ENCODE measurements around the gene ASCC2.

DNA sequence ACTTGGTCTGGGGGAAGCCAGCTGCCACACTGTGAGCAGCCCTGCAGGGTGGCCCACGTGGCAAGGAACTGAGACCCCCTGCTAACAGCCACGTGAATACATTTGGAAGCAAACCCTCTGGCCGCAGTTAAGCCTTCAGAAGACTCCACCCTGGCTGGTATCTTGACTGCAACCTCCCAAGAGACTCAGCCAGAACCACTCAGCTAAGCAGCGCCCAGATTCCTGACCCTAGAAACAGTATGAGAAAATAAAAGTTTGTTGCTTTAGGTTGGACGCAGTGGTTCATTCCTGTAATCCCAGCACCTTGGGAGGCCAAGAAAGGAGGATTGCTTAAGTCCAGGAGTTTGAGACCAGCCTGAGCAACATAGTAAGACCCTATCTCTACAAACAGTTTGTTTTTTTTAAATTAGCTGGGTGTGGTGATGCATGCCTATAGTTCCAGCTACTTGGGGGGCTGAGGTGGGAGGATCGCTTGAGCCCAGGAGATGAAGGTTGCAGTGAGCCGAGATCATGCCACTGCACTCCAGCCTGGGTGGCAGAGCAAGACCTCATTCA, 79.9 kb downstream of the ASCC2 start:
- TF ChIP-seq GLIS3 (CRISPR knock-in tag; IDR thresholded peaks at IDR 0.05) (no peak), PPARA (CRISPR knock-in tag; IDR thresholded peaks at IDR 0.05; ENCODE audit: borderline replicate concordance) (no peak), ISL1 (CRISPR knock-in tag; IDR thresholded peaks at IDR 0.05) (no peak), BACH2 (CRISPR knock-in tag; IDR thresholded peaks at IDR 0.05; ENCODE audit: borderline replicate concordance) (no peak)
- TF ChIP-seq, protein P1, sequence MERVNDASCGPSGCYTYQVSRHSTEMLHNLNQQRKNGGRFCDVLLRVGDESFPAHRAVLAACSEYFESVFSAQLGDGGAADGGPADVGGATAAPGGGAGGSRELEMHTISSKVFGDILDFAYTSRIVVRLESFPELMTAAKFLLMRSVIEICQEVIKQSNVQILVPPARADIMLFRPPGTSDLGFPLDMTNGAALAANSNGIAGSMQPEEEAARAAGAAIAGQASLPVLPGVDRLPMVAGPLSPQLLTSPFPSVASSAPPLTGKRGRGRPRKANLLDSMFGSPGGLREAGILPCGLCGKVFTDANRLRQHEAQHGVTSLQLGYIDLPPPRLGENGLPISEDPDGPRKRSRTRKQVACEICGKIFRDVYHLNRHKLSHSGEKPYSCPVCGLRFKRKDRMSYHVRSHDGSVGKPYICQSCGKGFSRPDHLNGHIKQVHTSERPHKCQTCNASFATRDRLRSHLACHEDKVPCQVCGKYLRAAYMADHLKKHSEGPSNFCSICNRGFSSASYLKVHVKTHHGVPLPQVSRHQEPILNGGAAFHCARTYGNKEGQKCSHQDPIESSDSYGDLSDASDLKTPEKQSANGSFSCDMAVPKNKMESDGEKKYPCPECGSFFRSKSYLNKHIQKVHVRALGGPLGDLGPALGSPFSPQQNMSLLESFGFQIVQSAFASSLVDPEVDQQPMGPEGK (CRISPR knock-in tag; IDR thresholded peaks at IDR 0.05; ENCODE audit: borderline replicate concordance): no peak
- TF ChIP-seq, protein P2, sequence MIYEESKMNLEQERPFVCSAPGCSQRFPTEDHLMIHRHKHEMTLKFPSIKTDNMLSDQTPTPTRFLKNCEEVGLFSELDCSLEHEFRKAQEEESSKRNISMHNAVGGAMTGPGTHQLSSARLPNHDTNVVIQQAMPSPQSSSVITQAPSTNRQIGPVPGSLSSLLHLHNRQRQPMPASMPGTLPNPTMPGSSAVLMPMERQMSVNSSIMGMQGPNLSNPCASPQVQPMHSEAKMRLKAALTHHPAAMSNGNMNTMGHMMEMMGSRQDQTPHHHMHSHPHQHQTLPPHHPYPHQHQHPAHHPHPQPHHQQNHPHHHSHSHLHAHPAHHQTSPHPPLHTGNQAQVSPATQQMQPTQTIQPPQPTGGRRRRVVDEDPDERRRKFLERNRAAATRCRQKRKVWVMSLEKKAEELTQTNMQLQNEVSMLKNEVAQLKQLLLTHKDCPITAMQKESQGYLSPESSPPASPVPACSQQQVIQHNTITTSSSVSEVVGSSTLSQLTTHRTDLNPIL (CRISPR knock-in tag; IDR thresholded peaks at IDR 0.05; ENCODE audit: low read depth): no peak
- TF ChIP-seq, protein P3, sequence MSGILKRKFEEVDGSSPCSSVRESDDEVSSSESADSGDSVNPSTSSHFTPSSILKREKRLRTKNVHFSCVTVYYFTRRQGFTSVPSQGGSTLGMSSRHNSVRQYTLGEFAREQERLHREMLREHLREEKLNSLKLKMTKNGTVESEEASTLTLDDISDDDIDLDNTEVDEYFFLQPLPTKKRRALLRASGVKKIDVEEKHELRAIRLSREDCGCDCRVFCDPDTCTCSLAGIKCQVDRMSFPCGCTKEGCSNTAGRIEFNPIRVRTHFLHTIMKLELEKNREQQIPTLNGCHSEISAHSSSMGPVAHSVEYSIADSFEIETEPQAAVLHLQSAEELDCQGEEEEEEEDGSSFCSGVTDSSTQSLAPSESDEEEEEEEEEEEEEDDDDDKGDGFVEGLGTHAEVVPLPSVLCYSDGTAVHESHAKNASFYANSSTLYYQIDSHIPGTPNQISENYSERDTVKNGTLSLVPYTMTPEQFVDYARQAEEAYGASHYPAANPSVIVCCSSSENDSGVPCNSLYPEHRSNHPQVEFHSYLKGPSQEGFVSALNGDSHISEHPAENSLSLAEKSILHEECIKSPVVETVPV (CRISPR knock-in tag; IDR thresholded peaks at IDR 0.05): no peak

Data from SK-N-SH treated with all-trans-retinoic acid at 6 μM for 48 hours (cell line).